Mucosa of stomach (tissue), 1 donor: ENCODE measurements around the gene CCSER1.
"Not testable (repeated sequence)": the region's sequence is repeated elsewhere in the genome, so short reads cannot be mapped to it uniquely, and the experiment has no call there.

ENCODE experiments used
- H3K27me3 ChIP-seq: one replicate; pipeline ENCODE4 v1.7.0; 2013; ENCODE audit warnings: mild to moderate bottlenecking, low read length; ENCODE audit not compliant: control insufficient read depth, insufficient read depth
- H3K36me3 ChIP-seq: one replicate; pipeline ENCODE4 v1.7.0; 2013; ENCODE audit warnings: low read length; ENCODE audit not compliant: control insufficient read depth, insufficient read depth
- H3K4me1 ChIP-seq: one replicate; pipeline ENCODE4 v1.7.0; 2013; ENCODE audit warnings: mild to moderate bottlenecking, low read length; ENCODE audit not compliant: control insufficient read depth, insufficient read depth
- H3K4me3 ChIP-seq: one replicate; pipeline ENCODE4 v1.7.0; 2013; ENCODE audit warnings: low read length
- H3K9ac ChIP-seq: one replicate; pipeline ENCODE4 v1.7.0; 2013; ENCODE audit warnings: mild to moderate bottlenecking, low read length, moderate library complexity
- H3K9me3 ChIP-seq: one replicate; pipeline ENCODE4 v1.7.0; 2013; ENCODE audit warnings: mild to moderate bottlenecking, low read length, moderate library complexity; ENCODE audit not compliant: control insufficient read depth
- donor health status: Pancreatic carcinoma.

The CCSER1 gene

GRCh38 chr4:91118597-91118996 is 991.4 kb downstream of the CCSER1 start:
- Histone ChIP-seq H3K4me1 (no peaks in the 10 kb centered on the region), H3K9me3 (no peaks in the 10 kb centered on the region), H3K27me3 (no peaks in the 10 kb centered on the region), H3K9ac (no peak overlapping the region), H3K36me3 (no peaks in the 10 kb centered on the region), H3K4me3 (no peak overlapping the region)

GRCh38 chr4:91123742-91124141 is 996.5 kb downstream of the CCSER1 start:
- Histone ChIP-seq H3K27me3 (no peaks in the 10 kb centered on the region), H3K4me1 (no peaks in the 10 kb centered on the region), H3K36me3 (no peaks in the 10 kb centered on the region)

GRCh38 chr4:91127192-91127591 is 1000.0 kb downstream of the CCSER1 start:
- no peaks in the 10 kb centered on the region for H3K9me3 ChIP-seq
- H3K36me3 ChIP-seq: no peaks in the 10 kb centered on the region
- no peak overlapping the region for H3K4me3 ChIP-seq
- no peaks in the 10 kb centered on the region for H3K4me1 ChIP-seq
- no peaks in the 10 kb centered on the region for H3K27me3 ChIP-seq
- H3K9ac ChIP-seq: no peak overlapping the region

More at GRCh38 chr4:91123742-91124141, 996.5 kb downstream of the CCSER1 start:
- H3K9ac ChIP-seq: no peak overlapping the region
- no peak overlapping the region for H3K4me3 ChIP-seq
- no peaks in the 10 kb centered on the region for H3K9me3 ChIP-seq

DNA sequence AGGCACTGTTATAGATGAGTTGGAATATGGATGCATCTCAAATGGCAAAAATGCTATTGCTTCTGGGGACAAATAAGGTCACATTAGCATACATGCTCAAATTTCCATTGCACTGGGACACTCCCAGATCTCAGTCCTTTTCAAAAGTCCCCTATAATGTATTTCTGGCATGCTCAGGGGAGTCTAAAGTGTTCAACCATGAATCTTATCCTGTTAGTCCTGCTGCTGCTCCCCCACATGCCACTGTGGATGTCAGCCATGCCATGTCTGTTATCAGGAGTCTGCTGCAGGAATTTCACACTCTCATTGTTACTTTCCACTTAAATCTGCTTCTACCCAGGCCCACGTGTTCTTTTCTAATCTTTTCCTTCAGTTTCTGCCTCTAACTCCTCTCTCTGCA is 1000.6 kb downstream of the CCSER1 start:
- H3K36me3 ChIP-seq: no peaks in the 10 kb centered on the region
- no peak overlapping the region for H3K9ac ChIP-seq
- no peaks in the 10 kb centered on the region for H3K27me3 ChIP-seq
- H3K4me1 ChIP-seq: no peaks in the 10 kb centered on the region
- no peak overlapping the region for H3K4me3 ChIP-seq
- no peaks in the 10 kb centered on the region for H3K9me3 ChIP-seq

- H3K36me3 ChIP-seq: no peaks in the 10 kb centered on the region
- H3K4me3 ChIP-seq: no peak overlapping the region
- H3K27me3 ChIP-seq: no peaks in the 10 kb centered on the region
- H3K4me1 ChIP-seq: no peaks in the 10 kb centered on the region
- no peaks in the 10 kb centered on the region for H3K9me3 ChIP-seq
- no peak overlapping the region for H3K9ac ChIP-seq
These were observed 1001.3 kb downstream of the CCSER1 start for GRCh38 chr4:91128519-91128918.

DNA sequence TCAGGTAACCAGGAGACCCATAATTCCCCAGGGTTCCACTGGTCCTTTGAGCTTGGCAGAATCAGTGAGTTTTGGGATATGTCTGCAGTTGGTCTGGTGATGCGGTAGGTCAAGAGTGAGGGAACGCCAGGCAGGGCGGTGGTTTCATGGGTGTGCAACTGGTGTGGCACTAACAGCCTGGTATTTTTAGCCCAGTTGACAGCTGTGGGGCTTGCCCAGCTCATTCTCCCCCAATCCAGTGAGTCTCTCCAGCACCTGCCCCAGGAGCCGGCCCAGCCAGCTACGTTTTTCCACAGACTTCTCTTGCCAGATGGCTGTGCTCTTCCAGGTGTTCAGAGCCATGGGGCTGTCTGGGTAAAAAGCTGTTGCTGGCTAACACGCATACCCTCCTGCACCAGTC is 1019.9 kb downstream of the CCSER1 start:
- H3K9me3 ChIP-seq: no peaks in the 10 kb centered on the region
- H3K4me1 ChIP-seq: no peaks in the 10 kb centered on the region
- H3K36me3 ChIP-seq: no peaks in the 10 kb centered on the region
- no peak overlapping the region for H3K4me3 ChIP-seq
- no peaks in the 10 kb centered on the region for H3K27me3 ChIP-seq
- no peak overlapping the region for H3K9ac ChIP-seq

GRCh38 chr4:91154041-91154440 is 1026.8 kb downstream of the CCSER1 start:
- not testable (repeated sequence) for H3K36me3 ChIP-seq, H3K9ac ChIP-seq, H3K4me3 ChIP-seq, H3K9me3 ChIP-seq, H3K4me1 ChIP-seq, H3K27me3 ChIP-seq

DNA sequence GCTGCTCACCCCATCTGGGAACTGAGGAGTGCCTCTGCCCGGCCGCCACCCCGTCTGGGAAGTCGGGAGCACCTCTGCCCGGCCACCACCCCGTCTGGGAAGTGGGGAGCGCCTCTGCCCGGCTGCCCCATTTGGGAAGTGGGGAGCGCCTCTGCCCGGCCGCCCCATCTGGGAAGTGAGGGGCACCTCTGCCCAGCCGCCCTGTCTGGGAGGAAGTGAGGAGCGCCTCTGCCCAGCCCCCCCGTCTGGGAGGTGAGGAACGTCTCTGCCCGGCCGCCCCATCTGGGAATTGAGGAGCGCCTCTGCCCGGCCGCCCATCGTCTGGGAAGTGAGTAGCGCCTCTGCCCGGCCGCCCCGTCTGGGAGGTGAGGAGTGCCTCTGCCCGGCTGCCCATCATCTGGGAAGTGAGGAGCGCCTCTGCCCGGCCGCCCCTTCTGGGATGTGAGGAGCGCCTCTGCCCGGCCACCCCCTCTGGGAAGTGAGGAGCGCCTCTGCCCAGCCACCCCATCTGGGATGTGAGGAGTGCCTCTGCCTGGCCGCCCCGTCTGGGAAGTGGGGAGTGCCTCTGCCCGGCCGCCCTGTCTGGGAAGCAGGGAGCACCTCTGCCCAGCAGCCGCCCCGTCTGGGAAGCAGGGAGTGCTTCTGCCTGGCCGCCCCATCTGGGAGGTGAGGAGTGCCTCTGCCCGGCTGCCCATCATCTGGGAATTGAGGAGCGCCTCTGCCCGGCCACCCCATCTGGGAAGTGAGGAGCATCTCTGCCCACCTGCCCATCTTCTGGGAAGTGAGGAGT is 1040.9 kb downstream of the CCSER1 start:
- H3K4me3 ChIP-seq, H3K36me3 ChIP-seq, H3K4me1 ChIP-seq, H3K27me3 ChIP-seq, H3K9me3 ChIP-seq, H3K9ac ChIP-seq: not testable (repeated sequence)

DNA sequence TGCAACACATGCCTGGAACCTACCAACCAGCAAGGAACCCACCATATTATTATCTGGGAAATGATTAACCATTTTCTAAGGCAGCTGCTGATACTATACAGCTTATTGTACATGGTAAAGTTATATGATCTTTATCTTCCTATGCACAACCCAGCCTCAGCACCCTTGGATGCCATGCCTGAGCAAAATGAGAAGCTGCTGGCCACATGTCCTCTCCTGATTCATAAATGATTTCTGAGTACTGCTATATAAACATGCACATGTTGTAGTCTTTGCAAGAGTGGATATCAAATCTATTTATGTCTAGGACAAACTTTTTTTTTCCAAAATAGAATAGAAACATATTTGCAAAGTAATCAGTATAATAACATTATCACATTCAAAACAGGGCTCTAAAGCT is 1043.6 kb downstream of the CCSER1 start:
- Histone ChIP-seq H3K4me1 (no peaks in the 10 kb centered on the region), H3K36me3 (no peaks in the 10 kb centered on the region), H3K27me3 (no peaks in the 10 kb centered on the region), H3K9me3 (no peaks in the 10 kb centered on the region), H3K4me3 (no peak overlapping the region), H3K9ac (no peak overlapping the region)

DNA sequence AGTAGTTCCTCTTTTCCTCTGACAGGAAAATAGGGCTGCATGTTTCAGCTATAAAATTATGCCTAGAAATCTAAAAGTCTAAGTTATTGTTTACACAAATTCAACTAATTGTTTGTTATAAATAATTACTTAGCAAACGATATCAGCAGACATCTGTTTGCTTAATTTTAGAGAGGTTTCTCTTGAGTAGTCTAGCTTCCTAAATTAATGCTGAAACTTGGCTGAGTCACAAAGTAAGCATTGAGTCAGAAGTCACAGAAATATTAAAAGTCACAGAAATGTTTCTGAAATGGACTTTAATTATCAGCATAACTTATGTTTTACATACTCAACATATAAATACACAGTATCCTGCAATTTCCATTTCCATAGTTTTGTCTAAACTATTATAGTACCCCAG is 1044.0 kb downstream of the CCSER1 start:
- Histone ChIP-seq H3K4me3 (no peak overlapping the region), H3K9me3 (no peaks in the 10 kb centered on the region), H3K4me1 (no peaks in the 10 kb centered on the region), H3K9ac (no peak overlapping the region), H3K36me3 (no peaks in the 10 kb centered on the region), H3K27me3 (no peaks in the 10 kb centered on the region)

DNA sequence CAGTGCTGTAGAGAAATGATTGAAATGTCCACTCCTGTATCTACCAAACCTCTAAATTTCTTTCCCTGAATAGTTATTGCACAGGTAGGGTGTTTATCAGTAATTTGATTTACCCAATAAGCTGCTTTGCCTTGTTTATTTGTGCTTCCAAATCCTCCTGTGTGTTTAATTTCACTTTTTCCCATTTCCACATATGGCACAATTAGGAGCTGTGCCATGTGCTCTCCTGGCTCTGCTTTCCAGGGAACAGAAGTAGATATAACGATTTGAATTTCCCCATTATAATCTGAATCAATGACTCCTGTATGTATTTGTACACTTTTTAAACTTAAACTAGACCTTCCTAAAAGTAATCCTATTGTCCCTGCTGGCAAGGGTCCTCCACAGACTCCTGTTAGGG is 1057.9 kb downstream of the CCSER1 start:
- H3K4me1 ChIP-seq, H3K9me3 ChIP-seq, H3K9ac ChIP-seq, H3K36me3 ChIP-seq, H3K27me3 ChIP-seq, H3K4me3 ChIP-seq: not testable (repeated sequence)

- no peaks in the 10 kb centered on the region for H3K4me1 ChIP-seq
- no peak overlapping the region for H3K9ac ChIP-seq
- H3K9me3 ChIP-seq: no peaks in the 10 kb centered on the region
- no peak overlapping the region for H3K4me3 ChIP-seq
- H3K36me3 ChIP-seq: no peaks in the 10 kb centered on the region
- no peaks in the 10 kb centered on the region for H3K27me3 ChIP-seq
These were observed 1071.8 kb downstream of the CCSER1 start for GRCh38 chr4:91198951-91199350.

- no peaks in the 10 kb centered on the region for H3K4me1 ChIP-seq
These were observed 1080.3 kb downstream of the CCSER1 start for GRCh38 chr4:91207535-91207934.

More at GRCh38 chr4:91207535-91207934, 1080.3 kb downstream of the CCSER1 start:
- H3K27me3 ChIP-seq: no peaks in the 10 kb centered on the region
- H3K4me3 ChIP-seq: no peak overlapping the region
- no peaks in the 10 kb centered on the region for H3K36me3 ChIP-seq
- no peak overlapping the region for H3K9ac ChIP-seq
- no peaks in the 10 kb centered on the region for H3K9me3 ChIP-seq
